ENCODE results near the gene SLC25A21.

SLC25A21 gene

GRCh38 chr14:37170993-37171392 is 1.4 kb downstream of the SLC25A21 start:
- TF ChIP-seq FOXP2 (optimal IDR thresholded peaks at IDR 0.05; ENCODE audit: borderline replicate concordance, extremely low read depth, extremely low read length, insufficient read depth) (no peak), SIN3A (IDR thresholded peaks at IDR 0.05; ENCODE audit: borderline replicate concordance, insufficient read depth, low read length) (no peak), REST (IDR thresholded peaks at IDR 0.05; ENCODE audit: insufficient read depth in 1 of 2, low read depth in 2 of 2, low read length in 2 of 2) (no peak), POLR2AphosphoS5 (IDR thresholded peaks at IDR 0.05; ENCODE audit: low read depth, low read length) (no peak), TAF1 (IDR thresholded peaks at IDR 0.05; ENCODE audit: borderline replicate concordance, insufficient read depth, low read length) (no peak)

GRCh38 chr14:37170237-37170636 is 2.2 kb downstream of the SLC25A21 start:
- TF ChIP-seq POLR2AphosphoS5 (IDR thresholded peaks at IDR 0.05; ENCODE audit: low read depth, low read length) (no peak), TAF1 (IDR thresholded peaks at IDR 0.05; ENCODE audit: borderline replicate concordance, insufficient read depth, low read length) (no peak), REST (IDR thresholded peaks at IDR 0.05; ENCODE audit: insufficient read depth in 1 of 2, low read depth in 2 of 2, low read length in 2 of 2) (no peak), FOXP2 (optimal IDR thresholded peaks at IDR 0.05; ENCODE audit: borderline replicate concordance, extremely low read depth, extremely low read length, insufficient read depth) (no peak), SIN3A (IDR thresholded peaks at IDR 0.05; ENCODE audit: borderline replicate concordance, insufficient read depth, low read length) (no peak)

GRCh38 chr14:37168721-37169120 is 3.7 kb downstream of the SLC25A21 start:
- no peak for TF ChIP-seq POLR2AphosphoS5 (IDR thresholded peaks at IDR 0.05; ENCODE audit: low read depth, low read length)
- no peak for TF ChIP-seq TAF1 (IDR thresholded peaks at IDR 0.05; ENCODE audit: borderline replicate concordance, insufficient read depth, low read length)
- TF ChIP-seq FOXP2 (optimal IDR thresholded peaks at IDR 0.05; ENCODE audit: borderline replicate concordance, extremely low read depth, extremely low read length, insufficient read depth) = no peak
- TF ChIP-seq SIN3A (IDR thresholded peaks at IDR 0.05; ENCODE audit: borderline replicate concordance, insufficient read depth, low read length) = no peak

GRCh38 chr14:37167151-37168047 is 5.0 kb downstream of the SLC25A21 start:
- TF ChIP-seq POLR2AphosphoS5 (IDR thresholded peaks at IDR 0.05; ENCODE audit: low read depth, low read length) (no peak), SIN3A (IDR thresholded peaks at IDR 0.05; ENCODE audit: borderline replicate concordance, insufficient read depth, low read length) (no peak), REST (IDR thresholded peaks at IDR 0.05; ENCODE audit: insufficient read depth in 1 of 2, low read depth in 2 of 2, low read length in 2 of 2) (no peak), TAF1 (IDR thresholded peaks at IDR 0.05; ENCODE audit: borderline replicate concordance, insufficient read depth, low read length) (no peak), FOXP2 (optimal IDR thresholded peaks at IDR 0.05; ENCODE audit: borderline replicate concordance, extremely low read depth, extremely low read length, insufficient read depth) (no peak)

DNA sequence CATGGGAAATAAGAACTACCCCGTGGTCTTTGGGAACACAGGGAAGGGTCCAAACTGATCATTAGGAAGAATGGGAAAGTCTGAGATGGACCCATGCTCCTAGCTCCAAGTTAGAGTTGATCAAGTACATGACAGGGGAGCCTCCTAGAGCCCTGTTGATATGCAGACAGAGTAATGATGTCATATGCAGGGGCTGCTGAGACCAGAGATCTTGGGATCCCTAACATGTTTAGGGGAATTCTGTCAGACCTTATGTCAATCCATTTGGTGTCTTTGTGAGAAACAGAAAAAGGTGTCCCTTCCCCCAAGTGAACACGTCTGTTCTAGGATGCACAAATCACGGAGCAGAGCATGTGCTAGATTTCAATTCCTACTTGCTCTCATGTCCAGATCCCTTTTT is 6.6 kb downstream of the SLC25A21 start:
- no peak for TF ChIP-seq FOXP2 (optimal IDR thresholded peaks at IDR 0.05; ENCODE audit: borderline replicate concordance, extremely low read depth, extremely low read length, insufficient read depth)
- TF ChIP-seq REST (IDR thresholded peaks at IDR 0.05; ENCODE audit: insufficient read depth in 1 of 2, low read depth in 2 of 2, low read length in 2 of 2) = no peak
- no peak for TF ChIP-seq SIN3A (IDR thresholded peaks at IDR 0.05; ENCODE audit: borderline replicate concordance, insufficient read depth, low read length)
- no peak for TF ChIP-seq TAF1 (IDR thresholded peaks at IDR 0.05; ENCODE audit: borderline replicate concordance, insufficient read depth, low read length)
- TF ChIP-seq POLR2AphosphoS5 (IDR thresholded peaks at IDR 0.05; ENCODE audit: low read depth, low read length) = no peak
